Measurements from ENCODE around the gene ACTR5.

ACTR5 gene

DNA sequence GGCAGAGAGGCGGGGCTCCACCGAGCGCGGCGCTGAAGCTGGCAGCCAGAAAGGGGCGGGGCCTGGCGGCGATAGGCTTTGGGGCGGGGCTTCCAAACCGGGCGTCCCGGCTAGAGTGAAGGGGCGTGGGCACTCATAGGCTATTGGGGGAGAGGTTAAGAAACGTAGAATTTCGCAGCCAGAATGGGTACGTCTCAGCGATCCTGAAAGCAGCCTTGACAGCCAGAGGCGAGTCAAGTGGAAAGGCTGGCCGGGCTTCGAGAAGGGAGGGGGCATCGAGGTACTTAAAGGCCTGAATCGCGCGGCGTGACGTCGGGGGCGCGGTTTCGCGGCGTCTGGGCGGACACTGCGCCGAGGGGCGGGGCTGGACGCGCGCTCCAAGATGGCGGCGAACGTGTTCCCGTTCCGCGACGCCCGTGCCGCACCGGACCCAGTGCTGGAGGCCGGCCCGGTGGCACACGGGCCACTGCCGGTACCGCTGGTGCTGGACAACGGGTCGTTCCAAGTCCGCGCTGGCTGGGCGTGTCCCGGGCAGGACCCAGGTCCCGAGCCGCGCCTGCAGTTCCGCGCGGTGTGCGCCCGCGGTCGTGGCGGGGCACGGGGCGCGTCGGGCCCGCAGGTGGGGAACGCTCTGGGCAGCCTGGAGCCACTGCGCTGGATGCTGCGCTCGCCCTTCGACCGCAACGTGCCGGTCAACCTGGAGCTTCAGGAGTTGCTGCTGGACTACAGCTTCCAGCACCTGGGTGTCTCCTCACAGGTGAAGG, at the start of gene ACTR5:
TSS of gene ACTR5 (plus strand) at position 364 of the 764 bp plus-strand sequence. CDS start at position 383, 19 bp downstream.
- H3K9me3 ChIP-seq (ENCODE audit: severe bottlenecking): no peaks in the 10 kb centered on the region
- no peaks in the 10 kb centered on the region for H3K27me3 ChIP-seq (ENCODE audit: insufficient read depth, poor library complexity, severe bottlenecking)
- TF ChIP-seq, protein P1, sequence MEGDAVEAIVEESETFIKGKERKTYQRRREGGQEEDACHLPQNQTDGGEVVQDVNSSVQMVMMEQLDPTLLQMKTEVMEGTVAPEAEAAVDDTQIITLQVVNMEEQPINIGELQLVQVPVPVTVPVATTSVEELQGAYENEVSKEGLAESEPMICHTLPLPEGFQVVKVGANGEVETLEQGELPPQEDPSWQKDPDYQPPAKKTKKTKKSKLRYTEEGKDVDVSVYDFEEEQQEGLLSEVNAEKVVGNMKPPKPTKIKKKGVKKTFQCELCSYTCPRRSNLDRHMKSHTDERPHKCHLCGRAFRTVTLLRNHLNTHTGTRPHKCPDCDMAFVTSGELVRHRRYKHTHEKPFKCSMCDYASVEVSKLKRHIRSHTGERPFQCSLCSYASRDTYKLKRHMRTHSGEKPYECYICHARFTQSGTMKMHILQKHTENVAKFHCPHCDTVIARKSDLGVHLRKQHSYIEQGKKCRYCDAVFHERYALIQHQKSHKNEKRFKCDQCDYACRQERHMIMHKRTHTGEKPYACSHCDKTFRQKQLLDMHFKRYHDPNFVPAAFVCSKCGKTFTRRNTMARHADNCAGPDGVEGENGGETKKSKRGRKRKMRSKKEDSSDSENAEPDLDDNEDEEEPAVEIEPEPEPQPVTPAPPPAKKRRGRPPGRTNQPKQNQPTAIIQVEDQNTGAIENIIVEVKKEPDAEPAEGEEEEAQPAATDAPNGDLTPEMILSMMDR (IDR thresholded peaks at IDR 0.05; ENCODE audit: poor library complexity, severe bottlenecking): no peak
- DNase-seq (ENCODE audit: low spot score): peak; percentile 99
- H3K4me1 ChIP-seq (ENCODE audit: insufficient read depth, poor library complexity, severe bottlenecking): peaks cover 4% of the 10 kb centered on the region
- ATAC-seq (ENCODE audit: low read depth): peak; percentile 84
- peak within 1 kb of the TSS; percentile 48 for H3K27ac ChIP-seq (ENCODE audit: poor library complexity, severe bottlenecking)
- peaks cover 35% of the 10 kb centered on the region for H3K36me3 ChIP-seq (ENCODE audit: low read depth)
- peak within 1 kb of the TSS; percentile 67 for H3K4me3 ChIP-seq (ENCODE audit: severe bottlenecking)

DNA sequence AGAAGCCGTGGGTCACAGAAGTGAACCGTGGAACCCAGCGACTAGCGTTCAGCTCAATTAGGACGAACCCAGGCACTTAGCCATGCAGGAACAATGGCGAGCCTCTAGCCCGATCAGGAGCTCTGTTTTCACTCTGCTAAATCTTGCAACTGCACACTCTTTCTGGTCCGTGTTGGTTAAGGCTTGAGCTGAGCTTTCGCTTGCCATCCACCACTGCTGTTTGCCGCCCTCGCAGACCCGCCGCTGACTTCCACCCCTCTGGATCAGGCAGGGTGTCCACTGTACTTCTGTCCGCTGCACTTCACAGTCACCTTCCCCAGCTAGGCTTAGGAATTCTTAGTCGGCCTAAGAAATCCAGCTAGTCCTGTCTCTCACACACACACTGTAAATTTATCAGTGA, 49.7 kb upstream of the ACTR5 start:
- Histone ChIP-seq H3K4me1 (ENCODE audit: insufficient read depth, poor library complexity, severe bottlenecking) (no peaks in the 10 kb centered on the region), H3K27ac (ENCODE audit: poor library complexity, severe bottlenecking) (no peak overlapping the region), H3K9me3 (ENCODE audit: severe bottlenecking) (no peaks in the 10 kb centered on the region), H3K4me3 (ENCODE audit: severe bottlenecking) (no peak overlapping the region), H3K36me3 (ENCODE audit: low read depth) (no peaks in the 10 kb centered on the region), H3K27me3 (ENCODE audit: insufficient read depth, poor library complexity, severe bottlenecking) (peaks cover 58% of the 10 kb centered on the region)
- TF ChIP-seq, protein P1 (IDR thresholded peaks at IDR 0.05; ENCODE audit: poor library complexity, severe bottlenecking): no peak
- ATAC-seq (ENCODE audit: low read depth): no peak
- DNase-seq (ENCODE audit: low spot score): peak; percentile 64

DNA sequence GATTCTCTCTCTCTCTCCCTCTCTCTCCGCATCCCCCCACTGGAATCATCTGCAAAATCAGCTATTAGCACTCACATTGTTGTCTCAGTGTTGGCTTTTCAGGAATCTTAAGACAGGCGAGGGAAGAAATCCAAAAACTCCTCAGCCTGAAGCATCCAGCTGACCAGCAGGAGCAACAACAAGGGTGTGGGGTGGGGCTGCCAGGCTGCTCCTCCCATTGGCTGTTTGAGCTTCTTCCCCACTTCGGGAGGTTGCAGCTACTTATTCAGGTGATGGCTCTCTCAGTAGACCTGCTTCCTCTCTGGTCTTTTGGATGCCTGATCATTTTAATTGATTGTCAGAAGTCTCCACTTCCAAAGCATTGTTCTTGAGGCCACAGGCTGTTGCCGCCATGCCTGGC, 48.1 kb upstream of the ACTR5 start:
- H3K36me3 ChIP-seq (ENCODE audit: low read depth): no peaks in the 10 kb centered on the region
- TF ChIP-seq, protein P1 (IDR thresholded peaks at IDR 0.05; ENCODE audit: poor library complexity, severe bottlenecking): no peak
- H3K27me3 ChIP-seq (ENCODE audit: insufficient read depth, poor library complexity, severe bottlenecking): peaks cover 71% of the 10 kb centered on the region
- ATAC-seq (ENCODE audit: low read depth) (no peak), DNase-seq (ENCODE audit: low spot score) (peak; percentile 46)
- H3K27ac ChIP-seq (ENCODE audit: poor library complexity, severe bottlenecking): no peak overlapping the region
- no peaks in the 10 kb centered on the region for H3K4me1 ChIP-seq (ENCODE audit: insufficient read depth, poor library complexity, severe bottlenecking)
- no peak overlapping the region for H3K4me3 ChIP-seq (ENCODE audit: severe bottlenecking)
- no peaks in the 10 kb centered on the region for H3K9me3 ChIP-seq (ENCODE audit: severe bottlenecking)

DNA sequence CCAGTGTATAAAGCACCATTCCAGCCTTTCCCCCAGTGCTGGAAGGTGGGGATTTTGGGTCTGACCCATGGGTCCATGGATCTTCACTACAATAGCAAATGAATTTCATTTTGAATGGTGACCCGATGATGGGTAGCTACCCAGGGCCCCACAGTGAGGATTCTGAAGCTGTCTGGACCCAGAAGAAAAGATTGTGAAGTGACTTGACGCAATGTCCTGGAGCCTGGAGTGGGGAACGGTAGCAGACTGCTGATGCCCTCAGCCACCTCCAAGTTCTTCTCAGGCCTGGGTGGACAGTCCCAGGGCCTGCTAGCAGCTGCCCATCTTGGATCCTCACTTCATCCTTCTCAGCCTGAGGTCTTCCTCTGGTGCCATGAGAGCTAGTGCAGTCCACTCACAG, 47.3 kb upstream of the ACTR5 start:
- Histone ChIP-seq H3K4me1 (ENCODE audit: insufficient read depth, poor library complexity, severe bottlenecking) (no peaks in the 10 kb centered on the region), H3K4me3 (ENCODE audit: severe bottlenecking) (no peak overlapping the region), H3K27ac (ENCODE audit: poor library complexity, severe bottlenecking) (no peak overlapping the region), H3K9me3 (ENCODE audit: severe bottlenecking) (no peaks in the 10 kb centered on the region), H3K27me3 (ENCODE audit: insufficient read depth, poor library complexity, severe bottlenecking) (peaks cover 79% of the 10 kb centered on the region), H3K36me3 (ENCODE audit: low read depth) (no peaks in the 10 kb centered on the region)
- DNase-seq (ENCODE audit: low spot score) (peak; percentile 69), ATAC-seq (ENCODE audit: low read depth) (no peak)
- TF ChIP-seq, protein P1 (IDR thresholded peaks at IDR 0.05; ENCODE audit: poor library complexity, severe bottlenecking): no peak

DNA sequence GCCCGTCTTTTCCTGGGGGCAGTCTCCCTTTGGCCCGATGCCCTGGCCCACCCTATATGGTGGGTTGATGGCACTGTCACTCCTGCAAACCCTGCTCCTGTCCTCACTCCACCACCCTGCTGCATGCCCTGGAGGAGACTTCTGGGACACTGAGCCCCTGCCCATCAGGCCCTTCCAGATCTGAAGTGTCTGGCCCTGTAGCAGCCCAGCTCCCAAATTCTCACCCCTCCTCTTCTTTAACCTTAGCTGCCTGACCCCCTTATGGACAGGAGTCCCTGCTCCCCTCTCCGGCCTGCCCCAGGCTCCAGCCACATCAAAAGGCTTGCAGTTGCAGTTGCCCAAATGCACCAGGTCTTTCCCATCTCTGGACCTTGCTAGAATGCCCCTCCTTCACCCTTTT, 44.7 kb upstream of the ACTR5 start:
- H3K4me3 ChIP-seq (ENCODE audit: severe bottlenecking): no peak overlapping the region
- H3K9me3 ChIP-seq (ENCODE audit: severe bottlenecking): no peaks in the 10 kb centered on the region
- no peaks in the 10 kb centered on the region for H3K36me3 ChIP-seq (ENCODE audit: low read depth)
- no peak overlapping the region for H3K27ac ChIP-seq (ENCODE audit: poor library complexity, severe bottlenecking)
- no peaks in the 10 kb centered on the region for H3K4me1 ChIP-seq (ENCODE audit: insufficient read depth, poor library complexity, severe bottlenecking)
- TF ChIP-seq, protein P1 (IDR thresholded peaks at IDR 0.05; ENCODE audit: poor library complexity, severe bottlenecking): no peak
- H3K27me3 ChIP-seq (ENCODE audit: insufficient read depth, poor library complexity, severe bottlenecking): peaks cover 78% of the 10 kb centered on the region
- ATAC-seq (ENCODE audit: low read depth) (no peak), DNase-seq (ENCODE audit: low spot score) (peak; percentile 61)
